ENCODE results near the gene PLEKHG3. TPM values are rescaled to one million over a fixed set of nuclear protein-coding genes. Genes with fewer than 3 reads are reported as not detected.

Gene PLEKHG3
- total and polyA plus RNA-seq, 2 of the 13 experiments (the other 11 are each of a cell fraction or from before 2014, with no cell fraction given), result 7.1 to 9.8 TPM

DNA sequence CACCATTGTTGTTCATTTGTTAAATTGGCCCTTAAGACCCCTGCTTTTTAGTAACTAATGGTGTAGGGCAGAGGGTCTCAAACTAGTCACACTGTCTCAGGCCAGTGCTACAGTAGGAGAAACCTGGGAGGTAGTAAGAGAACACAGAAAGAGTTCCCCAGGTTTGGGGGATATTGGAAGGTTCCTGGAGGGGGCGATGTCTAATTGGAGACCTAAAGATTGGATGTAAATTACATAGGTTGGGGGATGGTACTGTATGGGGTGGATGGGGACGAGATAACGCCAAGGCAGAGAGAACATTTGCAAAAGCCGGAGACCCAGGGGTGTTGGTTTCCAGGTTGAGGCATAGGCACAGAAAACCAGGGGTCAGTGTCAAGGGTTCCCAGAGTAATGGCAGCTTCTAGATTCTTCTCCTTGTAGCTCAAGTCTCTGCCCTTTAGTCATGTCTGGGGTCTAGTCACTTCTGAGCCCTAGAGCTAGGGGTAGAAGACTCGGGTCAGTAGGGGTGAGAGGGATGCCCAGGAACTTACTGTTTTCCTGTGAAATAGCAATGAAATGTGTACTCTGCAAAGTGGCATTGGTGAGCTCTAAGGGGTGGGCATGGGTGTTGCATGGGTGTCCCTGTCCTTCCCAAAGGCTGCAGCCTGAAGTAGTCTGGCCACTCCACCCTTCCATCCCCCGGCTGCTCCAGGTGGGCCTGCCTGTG lies 21.8 kb downstream of the PLEKHG3 start (continued):
- TF ChIP-seq, protein P1, sequence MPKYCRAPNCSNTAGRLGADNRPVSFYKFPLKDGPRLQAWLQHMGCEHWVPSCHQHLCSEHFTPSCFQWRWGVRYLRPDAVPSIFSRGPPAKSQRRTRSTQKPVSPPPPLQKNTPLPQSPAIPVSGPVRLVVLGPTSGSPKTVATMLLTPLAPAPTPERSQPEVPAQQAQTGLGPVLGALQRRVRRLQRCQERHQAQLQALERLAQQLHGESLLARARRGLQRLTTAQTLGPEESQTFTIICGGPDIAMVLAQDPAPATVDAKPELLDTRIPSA (CRISPR knock-in tag; IDR thresholded peaks at IDR 0.05; ENCODE audit: borderline replicate concordance), result no peak
- TF ChIP-seq ZNF484 (CRISPR knock-in tag; IDR thresholded peaks at IDR 0.05; ENCODE audit: borderline replicate concordance, low read depth) (no peak), CHCHD3 (CRISPR knock-in tag; IDR thresholded peaks at IDR 0.05) (no peak), MTF2 (CRISPR knock-in tag; IDR thresholded peaks at IDR 0.05; ENCODE audit: borderline replicate concordance) (no peak), ATM (IDR thresholded peaks at IDR 0.05; ENCODE audit: borderline replicate concordance) (no peak)

- Histone ChIP-seq H3K4me2 (ENCODE audit: low read depth, low read length) (no peak overlapping the region), H3K27ac (ENCODE audit: extremely low read length, insufficient read depth, low read length) (no peak overlapping the region), H4K20me1 (ENCODE audit: insufficient read depth, low read length) (no peaks in the 10 kb centered on the region), H2AFZ (ENCODE audit: low read length) (no peak overlapping the region), H3K36me3 (replicated peaks in 1 of 2; ENCODE audit: control insufficient read depth in 1 of 2, insufficient read depth in 2 of 2, low read length in 2 of 2) (peaks cover 6 to 7% of the 10 kb centered on the region in 2 experiments; a peak in 3 of 5 replicates), H3K79me2 (ENCODE audit: insufficient read depth, low read length) (no peaks in the 10 kb centered on the region), H3K4me1 (ENCODE audit: insufficient read depth, low read length) (peaks cover 32% of the 10 kb centered on the region), H3K4me3 (replicated peaks in 1 of 3; ENCODE audit: insufficient read depth in 1 of 3, low read depth in 2 of 3, low read length in 3 of 3) (no peak overlapping the region), H3K27me3 (ENCODE audit: control insufficient read depth in 1 of 2, insufficient read depth in 2 of 2, low read length in 2 of 2) (no peaks in the 10 kb centered on the region), H3K9ac (ENCODE audit: insufficient read depth, low read depth, low read length) (no peak overlapping the region), H3K9me3 (ENCODE audit: low read length) (no peaks in the 10 kb centered on the region)
- ATAC-seq (peak; percentile 44; the same call in 1 of the 3 replicates), FAIRE-seq (no peak), DNase-seq (ENCODE audit: low spot score) (no peak)
- ChIA-PET POLR2A (interaction anchor here (0.6 to 1.9 kb wide), 2 partner anchors 20 to 22 kb away, joined by 3 to 5 read pairs; partner anchors contain the start of gene PLEKHG3), CTCF (ENCODE audit: low intra/inter-chr PET ratio, low total read pairs) (no interaction called here)
- in situ Hi-C loops (cut with HindIII; ENCODE audit: extremely low pct_ligation_motif_present, low pct_unique_long_range_greater_than_20kb) (no loop called here), intact Hi-C loops (cut with micrococcal nuclease; ENCODE audit: unreplicated experiment) (no loop called here)
- 83% methylated on average over 5 of the region's 5 CpGs for WGBS (ENCODE audit: low lambda C conversion rate)
- BruUV-seq (replicated peaks), result no TSS peak
- TF ChIP-seq EZH2 (conservative IDR thresholded peaks at IDR 0.05; ENCODE audit: low read depth, low read length) (no peak), ZFY (CRISPR knock-in tag; IDR thresholded peaks at IDR 0.05) (no peak), SOX6 (IDR thresholded peaks at IDR 0.05) (no peak), SOX6 (CRISPR knock-in tag; IDR thresholded peaks at IDR 0.05) (no peak), ZKSCAN1 (IDR thresholded peaks at IDR 0.05; ENCODE audit: low read length) (no peak), ZNF839 (CRISPR knock-in tag; IDR thresholded peaks at IDR 0.05; ENCODE audit: borderline replicate concordance) (no peak), HNRNPL (IDR thresholded peaks at IDR 0.05; ENCODE audit: low read depth, low read length) (0 out of 2 replicates have a peak, but pooled peaks have one; percentile 58), FOSL2 (CRISPR knock-in tag; IDR thresholded peaks at IDR 0.05) (peak; percentile 50), BRCA1 (CRISPR knock-in tag; IDR thresholded peaks at IDR 0.05) (no peak), ZNF552 (CRISPR knock-in tag; IDR thresholded peaks at IDR 0.05; ENCODE audit: borderline replicate concordance) (no peak), NFKBIZ (CRISPR knock-in tag; IDR thresholded peaks at IDR 0.05) (no peak), KAT7 (CRISPR knock-in tag; IDR thresholded peaks at IDR 0.05; ENCODE audit: borderline replicate concordance) (no peak), ZBTB7A (CRISPR knock-in tag; IDR thresholded peaks at IDR 0.05) (no peak), ZNF460 (CRISPR knock-in tag; IDR thresholded peaks at IDR 0.05; ENCODE audit: borderline replicate concordance) (no peak)
- TF ChIP-seq, protein P2, sequence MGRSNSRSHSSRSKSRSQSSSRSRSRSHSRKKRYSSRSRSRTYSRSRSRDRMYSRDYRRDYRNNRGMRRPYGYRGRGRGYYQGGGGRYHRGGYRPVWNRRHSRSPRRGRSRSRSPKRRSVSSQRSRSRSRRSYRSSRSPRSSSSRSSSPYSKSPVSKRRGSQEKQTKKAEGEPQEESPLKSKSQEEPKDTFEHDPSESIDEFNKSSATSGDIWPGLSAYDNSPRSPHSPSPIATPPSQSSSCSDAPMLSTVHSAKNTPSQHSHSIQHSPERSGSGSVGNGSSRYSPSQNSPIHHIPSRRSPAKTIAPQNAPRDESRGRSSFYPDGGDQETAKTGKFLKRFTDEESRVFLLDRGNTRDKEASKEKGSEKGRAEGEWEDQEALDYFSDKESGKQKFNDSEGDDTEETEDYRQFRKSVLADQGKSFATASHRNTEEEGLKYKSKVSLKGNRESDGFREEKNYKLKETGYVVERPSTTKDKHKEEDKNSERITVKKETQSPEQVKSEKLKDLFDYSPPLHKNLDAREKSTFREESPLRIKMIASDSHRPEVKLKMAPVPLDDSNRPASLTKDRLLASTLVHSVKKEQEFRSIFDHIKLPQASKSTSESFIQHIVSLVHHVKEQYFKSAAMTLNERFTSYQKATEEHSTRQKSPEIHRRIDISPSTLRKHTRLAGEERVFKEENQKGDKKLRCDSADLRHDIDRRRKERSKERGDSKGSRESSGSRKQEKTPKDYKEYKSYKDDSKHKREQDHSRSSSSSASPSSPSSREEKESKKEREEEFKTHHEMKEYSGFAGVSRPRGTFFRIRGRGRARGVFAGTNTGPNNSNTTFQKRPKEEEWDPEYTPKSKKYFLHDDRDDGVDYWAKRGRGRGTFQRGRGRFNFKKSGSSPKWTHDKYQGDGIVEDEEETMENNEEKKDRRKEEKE (IDR thresholded peaks at IDR 0.05), result no peak
Measured at GRCh38 chr14:64726585-64726890, 22.3 kb downstream of the PLEKHG3 start.
